ENCODE data around the gene APP. TPM values are rescaled to one million over a fixed set of nuclear protein-coding genes. Genes with fewer than 3 reads are reported as not detected.

The APP gene
- total and polyA plus RNA-seq, 2 of the 13 experiments (the other 11 are each of a cell fraction or from before 2014, with no cell fraction given) = 70.6 to 262 TPM

DNA sequence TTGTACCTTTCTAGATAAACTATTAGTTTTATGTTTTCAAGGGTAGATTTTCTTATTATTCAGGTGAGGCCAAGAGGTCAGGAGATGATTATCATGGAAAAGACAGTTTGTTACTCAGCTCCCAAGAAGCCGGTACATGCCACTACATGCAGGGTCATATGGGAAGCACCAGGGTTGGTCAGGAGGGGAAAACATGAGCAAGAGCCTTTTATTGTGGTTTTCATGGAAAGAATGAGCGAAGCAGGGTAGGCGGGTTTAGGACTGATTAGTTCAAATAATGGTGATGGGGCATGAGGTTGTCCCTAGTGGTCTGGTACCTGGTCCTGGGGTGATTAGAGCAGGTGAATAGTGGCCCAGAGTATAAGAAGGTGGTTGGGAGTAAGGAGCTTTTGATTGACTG is 189.9 kb downstream of the APP start (continued):
- TF ChIP-seq DR1 (CRISPR knock-in tag; IDR thresholded peaks at IDR 0.05) = no peak
- TF ChIP-seq, protein P1, sequence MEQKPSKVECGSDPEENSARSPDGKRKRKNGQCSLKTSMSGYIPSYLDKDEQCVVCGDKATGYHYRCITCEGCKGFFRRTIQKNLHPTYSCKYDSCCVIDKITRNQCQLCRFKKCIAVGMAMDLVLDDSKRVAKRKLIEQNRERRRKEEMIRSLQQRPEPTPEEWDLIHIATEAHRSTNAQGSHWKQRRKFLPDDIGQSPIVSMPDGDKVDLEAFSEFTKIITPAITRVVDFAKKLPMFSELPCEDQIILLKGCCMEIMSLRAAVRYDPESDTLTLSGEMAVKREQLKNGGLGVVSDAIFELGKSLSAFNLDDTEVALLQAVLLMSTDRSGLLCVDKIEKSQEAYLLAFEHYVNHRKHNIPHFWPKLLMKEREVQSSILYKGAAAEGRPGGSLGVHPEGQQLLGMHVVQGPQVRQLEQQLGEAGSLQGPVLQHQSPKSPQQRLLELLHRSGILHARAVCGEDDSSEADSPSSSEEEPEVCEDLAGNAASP (CRISPR knock-in tag; IDR thresholded peaks at IDR 0.05; ENCODE audit: borderline replicate concordance) = no peak

DNA sequence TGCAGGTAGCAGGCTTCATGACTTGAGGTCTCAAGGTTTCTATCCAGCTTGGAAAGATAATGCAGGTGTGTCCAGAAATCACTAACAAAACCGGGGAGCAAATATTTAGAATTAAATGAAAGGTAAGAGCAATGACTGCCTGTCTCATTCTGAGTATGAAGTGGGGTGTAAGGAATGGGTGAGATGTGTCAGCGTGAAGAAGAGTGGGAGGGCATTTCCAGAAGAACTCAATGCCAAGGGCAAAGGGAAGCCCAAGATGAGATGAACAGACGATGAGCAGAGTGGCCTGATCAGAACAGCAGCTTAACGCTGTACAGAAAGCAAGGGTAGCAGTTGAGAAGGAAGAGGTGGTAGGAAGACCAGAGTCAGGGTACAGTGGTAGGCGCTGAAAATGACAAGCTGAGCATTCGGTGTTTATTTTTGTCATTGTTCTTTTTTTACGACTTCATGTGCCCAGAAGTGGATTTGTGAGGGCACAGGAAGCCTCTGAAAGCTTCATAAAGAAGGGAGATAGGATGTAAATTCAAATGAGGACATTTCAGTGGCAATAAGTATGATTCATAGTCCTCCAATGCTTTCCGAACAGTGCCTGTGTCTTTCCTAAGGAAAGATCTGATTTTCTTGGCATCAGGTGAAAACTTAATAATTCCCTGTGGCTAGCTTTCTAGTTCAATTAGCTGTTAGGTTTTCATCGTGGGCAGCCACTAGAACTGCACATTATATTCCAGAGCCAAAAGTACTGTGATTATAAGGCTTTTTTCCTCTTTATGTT is 190.5 kb downstream of the APP start:
- Histone ChIP-seq H3K9me3 (ENCODE audit: low read length) (no peaks in the 10 kb centered on the region), H4K20me1 (ENCODE audit: insufficient read depth, low read length) (no peaks in the 10 kb centered on the region), H3K9ac (ENCODE audit: insufficient read depth, low read depth, low read length) (no peak overlapping the region), H3K27ac (ENCODE audit: extremely low read length, insufficient read depth, low read length) (no peak overlapping the region), H3K4me3 (replicated peaks in 1 of 3; ENCODE audit: insufficient read depth in 1 of 3, low read depth in 2 of 3, low read length in 3 of 3) (no peak overlapping the region), H3K79me2 (ENCODE audit: insufficient read depth, low read length) (no peaks in the 10 kb centered on the region), H3K27me3 (ENCODE audit: control insufficient read depth in 1 of 2, insufficient read depth in 2 of 2, low read length in 2 of 2) (no peaks in the 10 kb centered on the region), H3K4me2 (ENCODE audit: low read depth, low read length) (no peak overlapping the region), H3K4me1 (ENCODE audit: insufficient read depth, low read length) (no peaks in the 10 kb centered on the region), H2AFZ (ENCODE audit: low read length) (no peak overlapping the region), H3K36me3 (replicated peaks in 1 of 2; ENCODE audit: control insufficient read depth in 1 of 2, insufficient read depth in 2 of 2, low read length in 2 of 2) (peaks cover 2 to 28% of the 10 kb centered on the region in 2 experiments; a peak in 4 of 5 replicates)
- DNase-seq (ENCODE audit: low spot score) (no peak), ATAC-seq (no peak), FAIRE-seq (no peak)
- intact Hi-C loops (cut with micrococcal nuclease; ENCODE audit: unreplicated experiment) (no loop called here), in situ Hi-C loops (cut with HindIII; ENCODE audit: extremely low pct_ligation_motif_present, low pct_unique_long_range_greater_than_20kb) (no loop called here)
- BruUV-seq (replicated peaks) = no TSS peak
- WGBS (ENCODE audit: low lambda C conversion rate) = 61% methylated on average over 9 of the region's 9 CpGs
- POLR2A ChIA-PET = no interaction called here
- CTCF ChIA-PET (ENCODE audit: low intra/inter-chr PET ratio, low total read pairs) = no interaction called here
- no peak for TF ChIP-seq DMTF1 (CRISPR knock-in tag; IDR thresholded peaks at IDR 0.05)
- no peak for TF ChIP-seq SALL1 (CRISPR knock-in tag; IDR thresholded peaks at IDR 0.05)
- TF ChIP-seq MATR3 (CRISPR knock-in tag; IDR thresholded peaks at IDR 0.05) = no peak
- TF ChIP-seq ZSCAN25 (CRISPR knock-in tag; IDR thresholded peaks at IDR 0.05) = no peak
- no peak for TF ChIP-seq MLXIP (CRISPR knock-in tag; IDR thresholded peaks at IDR 0.05; ENCODE audit: borderline replicate concordance)
- TF ChIP-seq ZNF343 (CRISPR knock-in tag; IDR thresholded peaks at IDR 0.05) = no peak
- TF ChIP-seq, protein P2, sequence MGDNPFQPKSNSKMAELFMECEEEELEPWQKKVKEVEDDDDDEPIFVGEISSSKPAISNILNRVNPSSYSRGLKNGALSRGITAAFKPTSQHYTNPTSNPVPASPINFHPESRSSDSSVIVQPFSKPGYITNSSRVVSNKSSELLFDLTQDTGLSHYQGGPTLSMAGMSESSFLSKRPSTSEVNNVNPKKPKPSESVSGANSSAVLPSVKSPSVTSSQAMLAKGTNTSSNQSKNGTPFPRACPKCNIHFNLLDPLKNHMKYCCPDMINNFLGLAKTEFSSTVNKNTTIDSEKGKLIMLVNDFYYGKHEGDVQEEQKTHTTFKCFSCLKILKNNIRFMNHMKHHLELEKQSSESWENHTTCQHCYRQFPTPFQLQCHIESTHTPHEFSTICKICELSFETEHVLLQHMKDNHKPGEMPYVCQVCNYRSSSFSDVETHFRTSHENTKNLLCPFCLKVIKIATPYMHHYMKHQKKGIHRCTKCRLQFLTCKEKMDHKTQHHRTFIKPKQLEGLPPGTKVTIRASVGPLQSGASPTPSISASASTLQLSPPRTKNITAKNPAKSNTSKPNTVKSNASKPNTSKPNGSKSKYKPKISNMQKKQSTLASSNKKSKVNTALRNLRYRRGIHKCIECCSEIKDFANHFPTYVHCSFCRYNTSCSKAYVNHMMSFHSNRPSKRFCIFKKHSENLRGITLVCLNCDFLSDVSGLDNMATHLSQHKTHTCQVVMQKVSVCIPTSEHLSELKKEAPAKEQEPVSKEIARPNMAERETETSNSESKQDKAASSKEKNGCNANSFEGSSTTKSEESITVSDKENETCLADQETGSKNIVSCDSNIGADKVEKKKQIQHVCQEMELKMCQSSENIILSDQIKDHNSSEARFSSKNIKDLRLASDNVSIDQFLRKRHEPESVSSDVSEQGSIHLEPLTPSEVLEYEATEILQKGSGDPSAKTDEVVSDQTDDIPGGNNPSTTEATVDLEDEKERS (CRISPR knock-in tag; IDR thresholded peaks at IDR 0.05) = no peak
- TF ChIP-seq ZNF552 (CRISPR knock-in tag; IDR thresholded peaks at IDR 0.05; ENCODE audit: borderline replicate concordance) = no peak
- TF ChIP-seq FOXO1 (CRISPR knock-in tag; IDR thresholded peaks at IDR 0.05) = no peak
- no peak for TF ChIP-seq KAT7 (CRISPR knock-in tag; IDR thresholded peaks at IDR 0.05; ENCODE audit: borderline replicate concordance)

All from HepG2 (cell line).